GM12892 (cell line): ENCODE measurements around the gene CHMP2A.

Experiments used
- POLR2A ChIP-seq: IDR thresholded peaks from 2 replicates; pipeline ENCODE4 v1.6.1; 2011; ENCODE audit warnings: low read depth, low read length, control low read depth
- POLR2AphosphoS5 ChIP-seq: IDR thresholded peaks from 2 replicates; pipeline ENCODE4 v1.6.1; 2011; ENCODE audit warnings: low read depth, low read length, control low read depth

DNA sequence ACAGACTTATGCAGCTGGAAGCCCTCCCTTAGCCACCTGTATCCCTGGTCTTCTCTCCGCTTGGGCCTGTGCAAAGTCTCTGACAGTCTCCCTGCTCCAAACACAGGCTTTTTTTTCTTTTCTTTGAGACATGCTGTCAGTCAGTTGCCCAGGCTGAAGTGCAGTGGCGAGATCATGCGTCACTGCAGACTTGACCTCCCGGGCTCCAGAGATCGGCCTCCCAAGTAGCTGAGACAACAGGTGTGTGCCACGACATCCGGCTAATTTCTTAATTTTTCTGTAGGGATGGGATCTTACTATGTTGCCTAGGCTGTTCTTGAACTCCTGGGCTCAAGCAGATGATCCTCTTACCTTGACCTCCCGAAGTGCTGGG lies 16.7 kb upstream of the CHMP2A start:
- TF ChIP-seq POLR2AphosphoS5 = no peak
- no peak for TF ChIP-seq POLR2A
